Adrenal gland (tissue), 5 donors: ENCODE results near the gene RNF145.

Experiments
- POLR2A ChIP-seq, 2 donors: fragments of 450-650 bp; IDR thresholded peaks; one replicate each; pipeline ENCODE4 v1.6.1; 2017; ENCODE audit warnings: antibody characterized with exemption in 2 of 2, mild to moderate bottlenecking in 2 of 2, moderate library complexity in 1 of 2
- TF ChIP-seq, protein P1 (sequence below), 6 experiments: fragments of 450-650 bp in 4 of 6; fragments of 200-600 bp in 2 of 6; sonication (generic) in 1 of 6; IDR thresholded peaks; 1 replicate in 5 of 6; 2 replicates in 1 of 6; pipeline versions ENCODE4 v1.5.1 to v1.8.0; 2016 to 2021; ENCODE audit warnings: antibody characterized with exemption in 6 of 6, mild to moderate bottlenecking in 2 of 6, moderate library complexity in 1 of 6
- donor health status: DM: no; HTN: no; CAD: no.

GRCh38 chr5:159181651-159182050 lies 27.7 kb downstream of the RNF145 start:
- TF ChIP-seq, protein P1, sequence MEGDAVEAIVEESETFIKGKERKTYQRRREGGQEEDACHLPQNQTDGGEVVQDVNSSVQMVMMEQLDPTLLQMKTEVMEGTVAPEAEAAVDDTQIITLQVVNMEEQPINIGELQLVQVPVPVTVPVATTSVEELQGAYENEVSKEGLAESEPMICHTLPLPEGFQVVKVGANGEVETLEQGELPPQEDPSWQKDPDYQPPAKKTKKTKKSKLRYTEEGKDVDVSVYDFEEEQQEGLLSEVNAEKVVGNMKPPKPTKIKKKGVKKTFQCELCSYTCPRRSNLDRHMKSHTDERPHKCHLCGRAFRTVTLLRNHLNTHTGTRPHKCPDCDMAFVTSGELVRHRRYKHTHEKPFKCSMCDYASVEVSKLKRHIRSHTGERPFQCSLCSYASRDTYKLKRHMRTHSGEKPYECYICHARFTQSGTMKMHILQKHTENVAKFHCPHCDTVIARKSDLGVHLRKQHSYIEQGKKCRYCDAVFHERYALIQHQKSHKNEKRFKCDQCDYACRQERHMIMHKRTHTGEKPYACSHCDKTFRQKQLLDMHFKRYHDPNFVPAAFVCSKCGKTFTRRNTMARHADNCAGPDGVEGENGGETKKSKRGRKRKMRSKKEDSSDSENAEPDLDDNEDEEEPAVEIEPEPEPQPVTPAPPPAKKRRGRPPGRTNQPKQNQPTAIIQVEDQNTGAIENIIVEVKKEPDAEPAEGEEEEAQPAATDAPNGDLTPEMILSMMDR (IDR thresholded peaks at IDR 0.05), result no peak
- no peak for TF ChIP-seq POLR2A (IDR thresholded peaks at IDR 0.05)
